Measurements from ENCODE around the gene ZNF652. TPM values are rescaled to one million over a fixed set of nuclear protein-coding genes. Genes with fewer than 3 reads are reported as not detected.

The ZNF652 gene
- total RNA-seq, 2 donors from 2014 or later: 59.7 to 88.5 TPM

- H3K27ac ChIP-seq: peak overlapping the region; percentile 92 to 97
- 14% methylated on average over 10 of the region's 10 CpGs for WGBS
- TF ChIP-seq CTCF (IDR thresholded peaks at IDR 0.05): no peak
- TF ChIP-seq POLR2A (IDR thresholded peaks at IDR 0.05): no peak
- TF ChIP-seq POLR2AphosphoS5 (IDR thresholded peaks at IDR 0.05): no peak
- no peaks in the 10 kb centered on the region for H3K9me3 ChIP-seq
- no peaks in the 10 kb centered on the region for H3K4me1 ChIP-seq (replicated peaks)
- intact Hi-C loops (cut with DNase I): no loop called here
- no peaks in the 10 kb centered on the region for H3K27me3 ChIP-seq (replicated peaks; ENCODE audit: insufficient read depth)
- H3K36me3 ChIP-seq: no peaks in the 10 kb centered on the region
- peak overlapping the region; percentile 92 to 98 for H3K4me3 ChIP-seq
- no peak for DNase-seq (ENCODE audit: low spot score)
These were observed 670 bp upstream of the ZNF652 start for GRCh38 chr17:49362723-49363117.

GRCh38 chr17:49361129-49361901, 735 bp downstream of the ZNF652 start:
- no peaks in the 10 kb centered on the region for H3K4me1 ChIP-seq (replicated peaks)
- peak overlapping the region; percentile 92 to 97 for H3K27ac ChIP-seq
- no peaks in the 10 kb centered on the region for H3K27me3 ChIP-seq (replicated peaks; ENCODE audit: insufficient read depth)
- DNase-seq (ENCODE audit: low spot score): peak; percentile 36
- peak overlapping the region; percentile 92 to 98 for H3K4me3 ChIP-seq
- no peaks in the 10 kb centered on the region for H3K9me3 ChIP-seq
- intact Hi-C loops (cut with DNase I): no loop called here
- 1% methylated on average over 23 of the region's 52 CpGs for WGBS
- H3K36me3 ChIP-seq: no peaks in the 10 kb centered on the region
- TF ChIP-seq POLR2AphosphoS5 (IDR thresholded peaks at IDR 0.05) (no peak), POLR2A (IDR thresholded peaks at IDR 0.05) (no peak), CTCF (IDR thresholded peaks at IDR 0.05) (no peak)

- no peaks in the 10 kb centered on the region for H3K4me1 ChIP-seq (replicated peaks)
These were observed 1.3 kb downstream of the ZNF652 start for GRCh38 chr17:49360796-49361128.

DNA sequence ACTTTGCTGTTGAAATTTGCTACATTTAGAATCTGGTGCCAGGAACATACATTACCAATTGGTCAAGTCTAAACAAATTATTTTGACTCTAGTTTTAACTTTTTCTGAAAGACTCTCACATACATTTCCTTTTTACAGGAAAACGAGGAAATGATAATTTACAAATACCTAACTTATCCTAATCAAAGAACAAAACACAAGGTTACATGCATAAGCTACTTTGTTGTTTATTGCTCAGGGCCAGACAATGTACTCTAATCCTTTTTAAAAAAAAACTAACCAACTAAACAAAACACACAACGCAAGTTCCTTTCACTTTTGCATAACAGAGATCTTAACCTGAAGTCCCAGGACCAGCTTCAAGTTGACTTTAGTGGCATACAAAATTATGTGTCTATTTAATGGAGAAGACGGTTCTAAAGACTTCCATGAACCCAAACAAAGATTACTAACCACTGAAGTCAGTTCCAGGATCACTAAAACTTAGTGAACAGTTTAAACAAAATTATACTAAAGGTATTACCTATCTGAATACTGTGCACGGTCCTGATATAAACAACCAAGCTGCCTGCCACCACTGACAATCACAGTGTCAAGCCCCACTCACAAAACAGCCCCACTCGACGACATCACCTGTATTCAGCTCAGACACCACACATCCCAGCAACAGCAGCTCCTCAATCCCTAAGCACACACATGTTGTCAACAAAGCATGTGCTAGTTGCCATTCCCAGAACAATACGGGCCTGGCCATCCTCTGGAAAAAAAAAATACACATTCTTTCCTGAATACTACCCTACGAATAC, 1.9 kb downstream of the ZNF652 start:
- Histone ChIP-seq H3K27me3 (replicated peaks; ENCODE audit: insufficient read depth) (no peaks in the 10 kb centered on the region), H3K4me1 (replicated peaks) (no peaks in the 10 kb centered on the region), H3K9me3 (no peaks in the 10 kb centered on the region), H3K4me3 (peak overlapping the region; percentile 92 to 98), H3K27ac (peak overlapping the region; percentile 92 to 97), H3K36me3 (no peaks in the 10 kb centered on the region)
- WGBS: 10% methylated on average over 8 of the region's 8 CpGs
- no peak for TF ChIP-seq POLR2A (IDR thresholded peaks at IDR 0.05)
- no peak for TF ChIP-seq POLR2AphosphoS5 (IDR thresholded peaks at IDR 0.05)
- TF ChIP-seq CTCF (IDR thresholded peaks at IDR 0.05): no peak
- no peak for DNase-seq (ENCODE audit: low spot score)
- intact Hi-C loops (cut with DNase I): no loop called here

More at GRCh38 chr17:49360796-49361128, 1.3 kb downstream of the ZNF652 start:
- H3K9me3 ChIP-seq: no peaks in the 10 kb centered on the region
- peak overlapping the region; percentile 92 to 98 for H3K4me3 ChIP-seq
- H3K36me3 ChIP-seq: no peaks in the 10 kb centered on the region
- intact Hi-C loops (cut with DNase I): no loop called here
- 0% methylated on average over 8 of the region's 8 CpGs for WGBS
- H3K27ac ChIP-seq: peak overlapping the region; percentile 92 to 97
- TF ChIP-seq POLR2A (IDR thresholded peaks at IDR 0.05): no peak
- no peak for TF ChIP-seq POLR2AphosphoS5 (IDR thresholded peaks at IDR 0.05)
- no peak for TF ChIP-seq CTCF (IDR thresholded peaks at IDR 0.05)
- H3K27me3 ChIP-seq (replicated peaks; ENCODE audit: insufficient read depth): no peaks in the 10 kb centered on the region
- DNase-seq (ENCODE audit: low spot score): no peak

Measured in prostate gland (tissue), 2 donors.